ENCODE measurements around the gene NTN4.
"Not testable (repeated sequence)": the region's sequence is repeated elsewhere in the genome, so short reads cannot be mapped to it uniquely, and the experiment has no call there.

NTN4 gene

GRCh38 chr12:95661360-95661759 is 129.2 kb downstream of the NTN4 start:
- no peak for DNase-seq (ENCODE audit: low read depth in 2 of 2)

- DNase-seq (ENCODE audit: low read depth in 2 of 2) = no peak
These were observed 132.2 kb downstream of the NTN4 start for GRCh38 chr12:95658386-95658785.

- DNase-seq (ENCODE audit: low read depth in 2 of 2) = not testable (repeated sequence)
These were observed 135.9 kb downstream of the NTN4 start for GRCh38 chr12:95654665-95655064.

DNA sequence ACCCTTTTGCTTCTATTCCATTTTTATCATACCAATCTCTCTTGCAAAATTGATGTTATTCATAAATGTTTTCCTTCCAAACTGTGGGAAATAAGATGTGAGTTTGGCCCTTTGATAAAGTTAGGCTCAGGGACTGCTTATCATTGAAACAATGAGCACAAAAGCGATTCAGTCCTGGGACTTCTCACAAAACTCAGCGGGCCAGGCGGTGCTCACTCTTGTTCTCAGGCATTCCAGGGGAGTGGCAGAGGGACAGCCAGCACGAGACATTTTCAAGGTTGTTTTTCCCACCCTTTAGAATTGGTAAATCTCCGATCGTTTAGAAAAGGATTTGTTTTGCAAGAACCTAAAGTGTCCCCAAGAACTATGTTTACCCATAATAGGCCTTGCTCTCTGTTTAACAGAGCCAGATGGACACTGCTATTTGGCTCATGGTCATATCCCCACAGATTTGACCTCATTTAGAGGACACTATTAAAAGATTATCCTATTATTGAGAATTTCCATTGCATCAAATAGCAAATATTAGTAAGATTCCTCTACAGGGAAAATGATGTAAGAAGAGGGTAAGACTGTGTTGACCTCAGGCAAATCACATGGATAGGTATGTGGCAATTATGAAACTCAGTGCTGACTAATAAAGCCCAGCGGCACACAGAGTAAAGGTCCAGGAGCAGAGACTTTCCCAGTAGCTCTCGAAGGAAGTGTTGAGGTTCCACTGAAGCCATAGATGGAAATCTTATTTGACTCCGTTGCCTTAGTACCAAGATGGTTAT is 136.6 kb downstream of the NTN4 start:
- DNase-seq (ENCODE audit: low read depth in 2 of 2) = peak; percentile 28 to 40

DNA sequence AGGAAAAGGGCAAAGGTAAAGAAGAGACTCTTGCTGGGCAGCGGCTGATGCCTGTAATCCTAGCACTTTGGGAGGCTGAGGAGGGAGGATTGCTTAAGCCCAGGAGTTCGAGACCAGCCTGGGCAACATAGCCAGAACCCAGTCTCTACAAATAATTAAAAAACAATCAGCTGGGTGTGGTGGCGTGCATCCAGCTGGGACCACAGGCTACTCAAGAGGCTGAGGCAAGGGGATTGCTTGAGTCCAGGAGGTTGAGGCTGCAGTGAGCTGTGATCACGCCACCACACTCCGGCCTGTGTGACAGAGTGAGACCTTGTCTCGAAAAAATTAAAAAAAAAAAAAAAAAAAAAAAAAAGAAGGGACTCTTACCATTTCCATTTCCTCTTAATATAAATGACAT is 138.9 kb downstream of the NTN4 start:
- no peak for DNase-seq (ENCODE audit: low read depth in 2 of 2)

DNA sequence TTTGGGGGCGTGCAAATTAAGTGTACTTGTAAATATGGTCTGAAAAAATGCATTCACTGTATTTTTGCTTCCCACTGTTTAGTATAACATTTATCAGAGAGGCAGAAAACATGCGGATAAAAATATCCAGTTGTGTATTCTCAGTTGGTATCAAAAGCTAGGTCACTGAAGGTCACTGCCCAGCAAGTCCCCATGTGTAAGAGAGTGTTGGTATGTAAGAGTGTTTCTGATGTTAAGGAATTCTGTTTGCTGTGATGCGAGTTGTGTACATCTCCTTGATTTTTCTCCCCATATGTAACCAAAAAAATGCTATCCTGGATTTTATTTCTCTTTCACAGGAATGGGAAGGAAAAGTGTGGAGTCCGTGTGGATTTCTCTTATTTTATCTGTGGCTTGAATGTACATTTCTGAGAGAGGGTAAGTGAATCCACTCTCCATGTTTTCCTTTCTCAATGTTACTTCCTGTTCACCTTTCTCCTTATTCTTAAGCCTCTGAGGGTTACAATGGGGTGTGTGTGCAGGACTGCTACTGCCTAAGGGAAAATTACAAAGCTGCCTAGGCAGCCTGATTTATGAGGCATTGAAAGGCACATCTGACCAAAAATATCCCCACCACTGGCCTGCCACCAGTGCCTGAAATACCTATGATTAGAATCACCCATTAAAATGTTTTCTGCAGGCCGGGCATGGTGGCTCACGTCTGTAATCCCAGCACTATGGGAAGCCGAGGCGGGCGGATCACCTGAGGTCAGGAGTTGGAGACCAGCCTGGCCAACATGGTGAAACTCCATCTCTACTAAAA is 141.4 kb downstream of the NTN4 start:
- no peak for DNase-seq (ENCODE audit: low read depth in 2 of 2)

DNA sequence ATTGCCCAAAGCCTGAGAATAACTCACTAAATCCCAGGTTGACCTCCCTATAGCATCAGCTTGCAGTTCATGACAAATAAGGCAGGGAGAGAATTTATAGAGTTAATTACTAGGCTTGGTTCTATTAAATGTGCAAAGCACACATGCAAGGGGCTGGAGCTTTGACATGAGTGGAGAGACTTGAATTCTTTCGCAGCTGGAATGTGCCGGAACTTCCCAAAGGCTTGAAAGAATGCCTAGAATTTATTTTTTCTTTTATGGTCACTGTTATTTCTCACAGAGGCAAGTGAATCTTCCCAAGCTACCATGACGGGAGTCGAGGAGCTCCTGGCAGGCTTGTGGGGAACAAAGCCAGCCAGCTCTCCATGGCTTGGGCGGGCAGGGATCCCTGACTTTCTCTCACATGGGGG is 143.8 kb downstream of the NTN4 start:
- DNase-seq (ENCODE audit: low read depth in 2 of 2) = peak; percentile 54 to 56

DNA sequence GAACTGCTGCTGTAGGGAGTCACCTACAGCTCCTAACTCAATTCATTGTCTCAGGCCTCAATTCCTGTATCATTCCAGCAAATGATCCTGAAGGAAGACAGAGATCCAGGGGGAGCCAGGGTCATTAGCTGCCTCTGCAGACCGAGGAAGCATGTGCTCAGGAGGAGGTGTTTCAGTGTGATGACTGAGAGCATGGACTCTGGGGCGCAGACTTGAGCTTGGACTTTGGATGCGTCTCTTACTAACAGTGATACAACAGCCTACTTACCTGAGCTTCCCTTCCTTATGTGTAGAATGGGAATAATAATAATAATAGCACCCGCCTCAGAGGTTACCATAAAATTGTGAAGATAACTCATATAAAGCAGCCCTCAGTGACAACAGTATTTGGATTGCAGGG is 147.3 kb downstream of the NTN4 start:
- DNase-seq (ENCODE audit: low read depth in 2 of 2) = no peak

- no peak for DNase-seq (ENCODE audit: low read depth in 2 of 2)
These were observed 148.0 kb downstream of the NTN4 start for GRCh38 chr12:95642583-95642982.

GRCh38 chr12:95641299-95641952 is 149.1 kb downstream of the NTN4 start:
- no peak for DNase-seq (ENCODE audit: low read depth in 2 of 2)

DNA sequence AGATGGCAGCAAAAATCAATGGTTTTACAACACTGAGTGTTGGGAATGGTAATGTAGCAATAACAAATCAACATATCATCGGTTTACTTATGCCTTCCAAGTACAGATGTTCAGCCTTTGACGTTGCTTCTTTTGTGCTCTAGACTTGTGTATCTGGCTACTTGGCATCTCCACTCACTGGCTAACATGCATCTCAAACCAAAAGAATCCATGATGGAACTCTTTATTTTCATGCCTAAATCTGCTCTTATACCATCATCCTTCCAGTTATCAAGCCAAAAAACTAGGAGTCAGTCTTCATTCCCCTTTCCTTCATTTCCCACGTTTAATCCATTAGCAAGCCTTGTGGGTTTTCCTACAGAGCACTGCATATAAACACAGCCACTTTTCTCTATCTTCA is 150.0 kb downstream of the NTN4 start:
- no peak for DNase-seq (ENCODE audit: low read depth in 2 of 2)

DNA sequence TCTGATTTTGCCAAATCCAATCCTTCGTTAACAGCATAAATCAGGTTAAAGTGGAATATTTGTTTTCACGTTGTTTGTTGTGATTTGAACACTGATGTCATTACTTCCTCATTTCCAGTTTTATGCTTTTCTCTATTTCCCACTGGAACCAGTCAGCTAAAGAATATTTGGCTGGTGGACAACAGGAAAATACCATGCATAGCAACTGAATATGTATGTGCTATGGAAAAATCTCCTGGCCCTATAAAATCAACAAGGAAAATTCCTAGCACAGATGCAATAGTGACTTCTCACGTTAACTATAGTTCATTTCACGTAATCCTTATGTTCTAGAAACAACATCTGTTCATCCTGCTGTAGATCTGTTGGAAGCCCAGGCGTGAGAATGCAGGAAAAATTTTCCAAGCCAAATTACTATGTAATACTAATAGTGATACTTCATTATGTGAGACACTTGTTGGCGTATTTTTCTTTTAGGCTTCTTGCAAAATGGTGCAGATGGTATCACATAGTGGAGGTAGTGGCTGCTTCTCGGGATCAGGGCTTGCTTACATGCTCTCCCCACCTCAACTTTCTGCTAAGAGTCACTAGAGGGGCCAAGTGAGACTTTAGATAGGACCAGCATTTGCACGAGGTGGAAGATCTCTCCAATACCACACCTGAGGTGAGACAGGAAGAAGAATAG is 153.0 kb downstream of the NTN4 start:
- peak; percentile 67 to 72 for DNase-seq (ENCODE audit: low read depth in 2 of 2)

GRCh38 chr12:95637010-95637409 is 153.6 kb downstream of the NTN4 start:
- no peak for DNase-seq (ENCODE audit: low read depth in 2 of 2)

DNA sequence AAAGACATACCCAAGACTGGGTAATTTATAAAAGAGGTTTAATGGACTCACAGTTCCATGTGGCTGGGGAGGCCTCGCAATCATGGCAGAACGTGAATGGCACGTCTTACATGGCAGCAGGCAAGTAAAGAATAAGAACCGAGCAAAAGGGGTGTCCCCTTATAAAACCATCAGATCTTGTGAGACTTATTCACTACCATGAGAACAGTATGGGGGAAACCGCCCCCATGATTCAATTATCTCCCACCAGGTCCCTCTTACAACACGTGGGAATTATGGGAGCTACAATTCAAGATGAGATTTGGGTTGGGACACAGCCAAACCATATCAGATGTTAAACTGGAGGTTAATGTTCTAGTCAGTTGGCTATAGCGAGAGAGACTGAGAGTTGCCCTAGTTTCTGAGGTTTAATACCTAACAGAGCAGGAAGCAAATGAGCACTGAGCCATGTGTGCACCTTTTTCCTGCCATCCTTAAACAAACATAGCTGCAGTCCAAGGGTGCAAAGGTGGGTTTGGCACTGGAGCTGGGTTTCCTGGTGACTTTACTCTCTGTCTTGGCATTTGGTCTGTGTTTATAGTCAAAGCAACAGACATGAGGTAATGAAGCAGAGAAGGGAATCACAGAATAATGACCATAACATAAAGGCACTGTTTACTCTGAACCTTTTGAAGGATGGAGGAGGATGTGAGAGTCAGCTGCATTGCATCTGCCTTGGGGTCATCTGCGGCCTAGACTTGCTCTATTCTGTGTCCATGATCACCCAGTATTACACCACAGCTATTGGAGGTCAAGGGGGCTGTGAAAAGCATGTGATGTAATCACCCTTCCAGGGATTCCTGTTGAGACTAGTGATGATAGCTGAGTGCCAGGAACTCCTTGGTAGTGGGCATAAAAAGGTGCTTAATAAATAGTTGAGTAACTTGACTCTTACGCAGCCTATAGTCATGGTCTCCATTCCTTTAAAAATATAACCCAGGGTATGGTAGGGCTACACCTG is 155.6 kb downstream of the NTN4 start:
- no peak for DNase-seq (ENCODE audit: low read depth in 2 of 2)

DNA sequence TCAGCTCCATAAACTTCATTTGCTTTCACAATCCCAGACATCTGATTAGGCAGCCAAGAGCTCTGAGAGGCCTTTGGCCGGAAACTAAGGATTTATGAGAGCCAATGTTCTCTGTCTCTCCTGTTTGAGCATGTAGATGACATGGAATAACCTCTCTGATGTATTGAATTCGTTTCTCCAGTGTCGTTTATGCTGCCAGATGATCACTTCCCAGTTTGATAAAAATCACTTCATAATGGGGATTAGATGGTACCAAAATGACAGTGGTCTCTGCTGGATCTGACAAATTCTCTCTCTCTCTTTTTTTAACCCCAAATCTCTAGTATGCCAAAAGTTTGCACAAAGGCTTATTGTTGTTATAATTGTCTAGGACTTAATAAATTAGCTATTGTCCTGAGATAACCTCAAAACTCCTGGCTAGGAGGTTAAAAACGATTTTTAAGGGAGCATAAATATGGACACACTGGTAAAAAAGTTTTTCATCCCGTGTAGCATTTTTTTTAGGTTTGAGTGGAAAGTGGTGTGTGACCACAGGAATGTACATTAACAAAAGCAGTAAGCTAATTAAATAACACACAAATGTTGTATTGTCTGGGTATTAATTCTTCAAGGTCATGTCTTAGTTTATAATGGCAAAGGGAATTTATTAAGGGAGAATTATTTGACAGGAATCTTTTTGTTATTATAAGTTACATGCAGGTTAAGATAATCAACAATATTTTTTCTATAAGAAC is 156.7 kb downstream of the NTN4 start:
- no peak for DNase-seq (ENCODE audit: low read depth in 2 of 2)

DNA sequence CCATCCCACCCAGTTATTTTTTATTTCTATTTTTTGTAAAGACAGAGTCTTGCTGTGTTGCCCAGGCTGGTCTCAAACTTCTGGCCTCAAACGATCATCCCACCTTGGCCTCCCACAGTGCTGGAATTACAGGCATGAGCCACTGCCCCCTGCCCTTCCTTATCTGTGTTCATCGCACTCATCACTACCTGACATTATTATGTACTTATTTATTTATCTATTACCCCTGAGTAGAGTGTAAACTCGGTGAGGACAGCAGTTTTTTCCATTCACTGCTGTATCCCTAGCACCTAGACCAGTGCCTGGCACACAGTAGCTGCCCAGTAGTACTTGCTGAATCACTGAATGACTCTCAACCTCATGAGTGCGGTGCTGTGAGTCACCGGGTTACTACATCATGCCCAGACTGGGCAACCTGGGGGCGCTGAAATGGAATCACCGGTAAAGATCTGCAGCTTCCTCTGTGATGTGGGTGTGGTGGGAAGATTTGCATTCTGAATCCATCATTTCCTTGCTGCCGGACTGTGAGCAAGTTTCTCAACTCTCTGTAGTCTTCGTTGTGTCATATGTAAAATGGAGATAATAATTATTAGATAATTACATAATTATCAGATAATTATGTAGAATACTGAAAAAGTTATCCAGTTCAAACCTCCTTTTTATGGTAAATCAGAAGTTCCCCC is 157.4 kb downstream of the NTN4 start:
- DNase-seq (ENCODE audit: low read depth in 2 of 2) = no peak

DNA sequence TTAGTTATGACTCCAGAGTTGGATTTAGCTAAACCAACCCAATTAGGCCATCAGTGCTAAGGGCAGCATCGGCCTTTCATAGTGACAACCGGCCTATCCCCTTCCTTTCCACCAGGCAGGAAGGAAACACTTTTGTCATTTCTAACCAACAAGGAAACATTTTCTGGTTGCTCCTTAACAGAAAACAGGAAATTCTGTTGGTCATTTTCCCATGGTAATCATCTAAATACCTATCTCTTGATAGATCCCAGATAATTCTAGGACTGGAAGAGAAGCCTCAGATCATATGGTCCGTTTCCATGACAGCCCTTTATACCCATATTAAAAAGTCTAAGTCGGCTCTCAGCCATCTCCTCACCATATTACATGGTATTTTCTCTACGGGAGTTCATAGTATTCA is 160.1 kb downstream of the NTN4 start:
- DNase-seq (ENCODE audit: low read depth in 2 of 2) = no peak

DNA sequence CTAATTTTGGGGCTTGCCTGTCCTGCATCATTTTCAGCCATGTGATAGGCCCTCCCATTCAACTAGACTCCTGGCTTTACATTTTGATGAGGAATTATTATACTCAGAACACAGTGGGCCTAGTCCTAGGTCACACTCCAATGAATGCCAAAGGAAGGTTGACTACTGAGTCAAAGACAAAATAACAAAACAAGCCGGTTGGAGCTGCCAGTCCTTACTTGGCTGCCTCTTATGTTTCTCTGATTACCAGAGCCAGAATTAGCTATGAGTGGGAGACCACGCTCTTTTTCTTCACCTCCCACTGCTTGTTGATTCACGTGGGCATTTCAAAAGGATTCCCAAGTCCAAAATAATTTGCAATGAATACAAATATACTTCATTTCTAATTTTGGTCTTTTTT is 161.2 kb downstream of the NTN4 start:
- DNase-seq (ENCODE audit: low read depth in 2 of 2) = no peak

DNA sequence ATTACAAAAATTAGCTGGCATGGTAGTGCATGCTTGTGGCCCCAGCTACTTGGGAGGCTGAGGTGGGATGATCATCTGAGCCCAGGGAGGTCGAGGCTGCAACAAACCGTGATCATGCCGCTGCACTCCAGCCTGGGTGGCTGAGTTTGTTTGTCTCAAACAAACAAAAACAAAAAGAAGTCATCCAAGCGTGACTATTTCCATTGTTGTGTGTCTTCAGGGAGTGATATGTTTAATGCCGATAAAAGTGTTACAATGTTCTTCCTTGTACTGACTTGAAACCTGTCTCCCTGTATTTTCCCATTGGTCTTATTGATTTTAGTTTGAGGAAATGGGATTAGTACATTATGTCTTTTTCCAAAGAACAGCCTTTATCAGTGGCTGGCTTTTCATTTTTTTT is 163.7 kb downstream of the NTN4 start:
- DNase-seq (ENCODE audit: low read depth in 2 of 2) = no peak

DNA sequence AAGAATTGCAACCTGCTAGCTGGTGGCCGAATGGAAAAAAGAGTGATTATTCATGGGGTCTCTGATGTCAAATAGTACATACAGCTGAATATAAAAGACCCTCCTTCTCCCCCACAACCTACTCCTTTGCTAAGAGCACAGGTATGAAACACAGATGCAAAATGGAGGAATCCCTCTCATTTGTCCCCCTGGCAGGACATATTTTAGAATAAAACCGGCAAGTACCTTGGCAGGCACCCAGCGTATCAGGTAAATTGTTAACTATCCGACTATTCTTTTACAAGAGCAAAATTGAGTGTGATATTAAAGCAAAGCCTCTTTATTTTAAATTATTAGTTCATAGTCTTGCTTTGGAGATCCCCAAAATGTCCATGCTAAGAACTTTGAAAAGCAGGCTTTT is 165.6 kb downstream of the NTN4 start:
- no peak for DNase-seq (ENCODE audit: low read depth in 2 of 2)
